GM19193 (cell line): ENCODE data around the gene LIME1.

ENCODE experiments used
- POLR2A ChIP-seq: IDR thresholded peaks from 4 replicates; pipeline ENCODE4 v1.6.1; 2011; ENCODE audit not compliant: insufficient read depth, insufficient read length; ENCODE audit errors: extremely low read depth

LIME1 gene

GRCh38 chr20:63740070-63740626 is 3.7 kb downstream of the LIME1 start:
- no peak for TF ChIP-seq POLR2A

- TF ChIP-seq POLR2A = peak; percentile 30
These were observed 4.3 kb downstream of the LIME1 start for GRCh38 chr20:63740627-63741353.

DNA sequence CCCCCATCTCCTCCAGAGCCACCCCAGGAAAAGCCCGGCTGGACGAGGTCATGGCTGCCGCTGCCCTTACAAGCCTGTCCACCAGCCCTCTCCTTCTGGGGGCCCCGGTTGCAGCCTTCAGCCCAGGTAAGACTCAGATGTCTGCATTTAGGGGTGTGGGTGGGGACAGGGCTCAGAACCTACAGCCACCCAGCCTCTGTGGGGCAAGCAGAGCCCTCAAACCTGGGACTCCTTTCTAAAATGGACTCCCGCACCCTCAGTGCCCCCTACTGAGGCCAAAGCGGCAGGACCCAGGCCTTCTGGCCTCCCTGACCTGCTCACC is 4.9 kb downstream of the LIME1 start:
- no peak for TF ChIP-seq POLR2A

- TF ChIP-seq POLR2A = no peak
These were observed 5.4 kb downstream of the LIME1 start for GRCh38 chr20:63741676-63742380.

- TF ChIP-seq POLR2A = no peak
These were observed 6.0 kb downstream of the LIME1 start for GRCh38 chr20:63742381-63743024.

- no peak for TF ChIP-seq POLR2A
These were observed 6.9 kb downstream of the LIME1 start for GRCh38 chr20:63743210-63743970.

- TF ChIP-seq POLR2A = no peak
These were observed 7.7 kb downstream of the LIME1 start for GRCh38 chr20:63744158-63744557.

GRCh38 chr20:63744574-63745423 is 8.3 kb downstream of the LIME1 start:
- peak; percentile 18 for TF ChIP-seq POLR2A

- TF ChIP-seq POLR2A = no peak
These were observed 9.0 kb downstream of the LIME1 start for GRCh38 chr20:63745424-63745805.

DNA sequence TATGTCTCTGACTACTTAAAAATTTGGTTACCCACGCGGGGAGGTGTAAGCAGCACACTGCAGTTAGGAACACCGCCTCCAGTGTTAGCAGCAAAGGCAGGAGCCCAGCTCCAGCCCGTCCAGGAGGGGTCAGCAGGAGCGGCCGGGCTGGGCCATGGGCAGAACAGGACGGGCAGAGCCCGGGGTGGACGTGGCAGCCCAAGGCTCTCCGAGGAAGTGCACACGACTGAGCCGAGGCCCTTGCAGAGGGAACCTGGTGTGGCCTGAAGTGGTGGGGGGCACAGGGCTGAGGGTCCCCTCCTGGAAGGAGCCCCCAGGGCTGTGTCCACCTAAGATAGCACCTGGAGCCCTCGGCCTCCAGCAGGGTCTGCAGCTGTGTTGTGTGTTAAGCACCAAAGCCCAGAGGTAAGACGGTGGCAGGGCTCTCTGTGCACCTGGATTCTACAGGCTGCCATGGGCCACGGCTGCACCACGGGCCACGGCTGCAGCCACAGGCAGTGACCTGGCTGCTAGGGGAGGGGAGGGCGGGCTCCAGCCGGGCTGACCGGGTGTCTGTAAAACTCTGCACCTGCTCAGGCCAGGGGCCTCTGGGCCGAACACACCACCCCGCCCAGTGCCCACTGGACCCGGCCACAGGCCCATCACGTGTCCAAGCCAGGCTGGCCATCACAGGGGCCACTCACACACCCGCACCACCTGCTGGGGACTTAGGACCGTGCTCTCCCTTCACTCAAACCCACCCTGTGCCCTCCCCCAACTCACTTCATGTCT is 9.7 kb downstream of the LIME1 start:
- no peak for TF ChIP-seq POLR2A

DNA sequence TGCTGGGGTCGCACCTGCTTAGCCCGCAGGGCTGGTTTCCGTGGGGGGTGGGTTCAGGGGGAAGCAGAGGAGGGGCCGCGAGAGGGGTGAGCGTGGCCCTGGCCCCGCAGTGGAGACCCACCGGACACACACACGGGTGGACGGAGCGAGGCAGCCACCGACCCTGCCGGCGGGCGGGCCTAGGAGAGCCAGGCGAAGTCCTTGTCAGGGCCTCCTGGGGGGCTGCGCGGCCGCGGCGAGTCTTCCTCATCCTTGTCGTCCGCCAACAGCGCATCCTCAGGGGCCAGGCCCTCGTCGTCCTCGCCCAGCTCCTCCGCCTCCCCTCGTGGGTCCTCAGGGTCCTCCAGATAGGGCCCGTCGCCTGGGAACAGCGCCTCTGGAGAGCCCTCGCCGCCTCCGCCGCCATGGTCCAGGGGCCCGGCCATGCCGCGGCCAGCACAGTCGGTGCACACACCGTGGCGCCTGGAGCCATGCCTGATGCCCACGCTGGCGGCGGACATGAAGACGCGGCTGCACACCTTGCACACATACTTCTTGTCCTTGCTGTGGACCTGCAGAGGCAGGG is 10.4 kb downstream of the LIME1 start:
- no peak for TF ChIP-seq POLR2A

GRCh38 chr20:63747622-63748069 is 11.2 kb downstream of the LIME1 start:
- TF ChIP-seq POLR2A = no peak
